Fibroblast of peridontal ligament (primary cell): Measurements from ENCODE around the gene KCNQ1.

Experiments used
- DNase-seq: peaks from one replicate; pipeline ENCODE4 v3.0.0-alpha.2; 2010; ENCODE audit errors: extremely low read depth

Gene KCNQ1

DNA sequence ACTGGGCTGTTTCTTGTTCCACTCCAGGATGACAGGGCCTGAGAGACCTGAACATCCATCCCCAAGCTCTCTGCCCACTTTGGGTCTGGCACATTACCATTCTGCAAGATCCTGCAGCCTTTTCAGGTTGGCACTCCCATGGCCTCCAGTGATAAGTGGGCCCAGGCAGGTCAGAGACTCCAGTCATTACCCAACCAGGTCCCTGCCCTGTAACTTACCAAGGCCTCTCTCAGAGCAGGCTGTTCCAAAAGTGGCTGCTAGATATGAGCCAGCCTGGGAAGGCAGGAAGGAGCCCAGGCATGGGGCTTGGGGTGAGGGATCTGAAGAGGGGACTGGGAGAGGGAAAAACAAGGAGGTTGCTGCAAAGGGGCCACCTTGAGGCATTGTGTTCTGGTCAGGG lies 219.1 kb downstream of the KCNQ1 start:
- DNase-seq: no peak

DNA sequence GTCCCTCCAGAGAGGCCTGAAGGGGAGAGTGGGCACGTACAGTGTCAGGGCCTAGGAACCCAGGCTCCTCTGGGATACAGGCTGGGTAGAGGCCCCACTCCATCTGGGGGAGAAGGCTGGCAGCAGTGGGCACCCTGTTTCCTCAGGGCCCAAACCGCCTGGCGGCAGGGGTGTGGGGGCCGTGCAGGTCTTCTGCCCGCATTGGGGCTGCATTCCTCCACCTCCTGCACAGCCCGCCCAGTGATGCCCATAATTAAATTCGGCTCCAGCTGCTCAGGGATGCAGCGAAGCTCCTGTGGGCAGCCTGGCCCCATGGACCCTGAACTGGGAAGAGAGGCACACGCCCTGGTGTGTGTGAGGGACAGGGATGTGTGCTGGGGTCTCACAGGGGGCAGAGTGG lies 219.6 kb downstream of the KCNQ1 start:
- no peak for DNase-seq

DNA sequence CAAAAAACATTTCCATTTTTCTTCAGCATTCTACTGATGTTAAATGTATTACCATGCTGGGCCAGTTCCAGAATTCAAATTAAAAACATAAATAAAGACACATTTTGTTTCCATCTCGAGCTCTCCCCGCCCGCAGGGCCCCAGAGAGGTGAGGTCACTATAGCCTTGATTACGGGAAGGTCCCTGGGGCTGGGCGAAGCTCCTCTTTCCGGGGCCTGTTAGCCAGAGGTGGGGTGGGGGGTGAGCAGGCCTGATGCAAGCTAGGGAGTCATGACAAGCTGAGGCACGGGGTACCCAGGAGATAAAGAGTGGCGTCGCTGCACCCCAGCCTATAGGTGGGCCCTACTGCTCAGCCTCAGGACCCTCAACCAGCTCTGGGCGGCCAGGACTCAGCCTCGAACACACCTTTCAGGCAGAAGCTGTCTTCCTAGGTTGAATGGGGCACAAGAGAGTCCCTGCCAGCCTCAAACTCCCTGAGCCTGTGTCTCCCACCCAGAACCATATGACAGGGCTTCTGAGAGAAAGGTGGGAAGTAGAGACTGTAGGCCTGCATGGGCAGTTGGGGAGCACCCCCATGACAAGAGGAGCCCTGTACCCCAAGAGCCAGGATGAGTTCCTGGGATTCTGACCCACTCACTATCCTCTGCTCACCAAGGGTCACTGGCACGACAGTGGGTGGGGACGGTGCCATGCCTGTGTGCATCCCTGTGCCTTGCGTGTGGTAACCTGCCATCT lies 220.2 kb downstream of the KCNQ1 start:
- no peak for DNase-seq

DNA sequence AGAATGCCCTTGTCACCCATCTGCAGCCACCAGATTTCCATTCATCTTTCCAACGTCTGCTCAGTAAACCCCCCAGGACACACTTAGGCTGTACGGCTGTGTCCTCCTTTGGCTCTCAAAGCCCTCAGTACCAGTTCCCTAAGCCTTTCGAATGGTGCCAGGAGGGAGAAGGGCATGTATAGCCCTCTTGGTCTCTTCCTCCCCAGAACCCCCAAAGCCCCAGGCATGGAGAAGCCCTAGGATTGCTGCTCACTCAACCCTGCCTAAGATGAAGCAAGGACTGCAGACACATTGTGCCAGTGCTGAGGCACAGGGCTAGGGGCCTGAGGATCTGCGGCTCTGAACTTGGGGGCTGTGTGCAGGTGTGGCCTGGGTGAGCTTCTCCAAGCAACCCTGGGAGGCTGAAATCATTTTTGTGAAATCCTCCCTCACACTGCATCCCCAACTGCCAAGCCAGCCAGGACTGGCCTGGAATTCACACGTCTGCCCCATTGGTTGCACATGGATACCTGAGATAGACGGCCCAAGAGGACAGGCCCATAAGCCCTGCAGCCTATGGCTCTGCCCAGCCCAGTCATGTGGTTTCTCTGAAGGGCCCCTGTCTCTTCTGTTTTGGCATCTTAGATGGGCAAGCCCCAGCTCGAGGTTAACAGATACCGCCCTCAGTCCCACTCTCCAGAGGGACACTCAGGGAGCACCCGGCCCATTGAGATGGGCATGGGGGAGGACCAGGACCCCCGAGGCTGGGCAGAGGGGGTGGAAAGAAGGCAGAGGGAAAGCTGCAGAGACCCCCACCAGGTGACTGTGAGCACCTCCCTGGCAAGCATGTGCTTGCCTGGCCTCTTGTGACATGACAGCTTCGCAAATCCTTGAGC lies 221.0 kb downstream of the KCNQ1 start:
- DNase-seq: no peak

DNA sequence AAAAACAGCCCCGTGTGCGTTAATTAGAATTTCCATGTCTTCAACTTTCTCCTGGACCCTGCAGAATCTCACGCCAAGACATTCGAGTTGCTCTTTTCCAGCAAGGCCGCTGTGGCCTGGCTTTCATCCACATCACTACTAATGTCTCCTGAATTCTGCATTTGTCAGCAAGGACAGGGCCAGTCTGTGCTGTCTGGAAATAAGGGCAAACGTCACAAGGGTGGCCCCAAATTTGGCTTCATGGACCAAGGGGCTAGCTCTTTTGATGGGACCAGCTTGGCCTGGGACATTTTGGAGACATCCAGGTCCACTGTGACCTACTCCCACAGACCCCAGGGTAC lies 221.6 kb downstream of the KCNQ1 start:
- no peak for DNase-seq

DNA sequence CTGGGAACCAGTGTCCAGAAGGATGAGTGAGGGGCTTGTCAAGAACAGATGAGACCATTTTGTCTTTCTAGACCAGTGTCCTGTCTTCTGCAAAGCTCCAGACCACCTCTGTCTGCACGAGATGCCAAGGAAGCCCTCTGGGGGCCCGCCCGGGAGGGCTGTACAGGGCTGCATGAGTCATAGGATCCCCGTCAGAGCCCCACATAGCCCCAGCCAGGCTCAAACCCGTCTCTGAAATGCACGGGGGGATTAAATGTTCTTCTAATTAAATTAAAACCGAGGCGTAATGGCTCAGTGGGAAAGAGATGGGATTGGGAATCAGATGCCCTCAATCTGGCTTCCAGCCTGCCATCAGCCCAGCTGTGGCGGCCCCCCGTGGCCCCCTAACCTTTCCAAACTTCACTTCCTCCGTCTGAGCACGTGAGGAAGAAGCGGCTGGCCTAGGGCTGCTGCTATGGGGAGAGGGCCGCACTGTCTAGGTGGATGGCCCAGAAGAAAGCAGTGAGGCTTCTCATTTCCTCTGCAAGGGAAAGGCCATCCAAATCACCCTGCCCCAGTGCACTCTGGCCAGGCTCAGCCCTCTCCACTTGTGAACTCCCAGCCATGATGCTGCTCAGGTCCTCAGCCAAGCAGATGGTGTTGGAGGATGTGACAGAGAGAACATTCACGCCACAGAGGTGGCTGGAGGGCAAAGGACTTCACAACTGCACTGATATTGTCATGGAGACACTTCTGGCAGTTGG lies 222.2 kb downstream of the KCNQ1 start:
- DNase-seq: no peak

DNA sequence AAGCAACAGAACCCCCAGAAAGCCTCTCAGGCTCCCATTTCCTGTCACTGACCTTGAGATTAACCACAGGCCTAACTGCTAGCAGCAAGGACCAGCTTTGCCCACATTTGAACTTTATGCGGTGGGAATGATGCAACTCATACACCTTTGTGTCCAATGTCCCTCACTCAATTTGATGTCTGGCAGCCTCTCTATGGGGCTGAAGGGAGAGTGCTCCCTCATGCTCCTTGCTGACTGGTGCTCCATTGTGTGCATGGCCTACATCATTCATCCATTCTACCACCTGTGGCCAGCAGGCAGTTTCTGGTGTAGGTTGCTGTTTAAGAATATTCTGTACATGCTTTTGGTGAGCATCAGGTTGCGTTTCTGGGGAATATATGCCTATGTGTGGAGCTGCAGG lies 223.1 kb downstream of the KCNQ1 start:
- DNase-seq: no peak

DNA sequence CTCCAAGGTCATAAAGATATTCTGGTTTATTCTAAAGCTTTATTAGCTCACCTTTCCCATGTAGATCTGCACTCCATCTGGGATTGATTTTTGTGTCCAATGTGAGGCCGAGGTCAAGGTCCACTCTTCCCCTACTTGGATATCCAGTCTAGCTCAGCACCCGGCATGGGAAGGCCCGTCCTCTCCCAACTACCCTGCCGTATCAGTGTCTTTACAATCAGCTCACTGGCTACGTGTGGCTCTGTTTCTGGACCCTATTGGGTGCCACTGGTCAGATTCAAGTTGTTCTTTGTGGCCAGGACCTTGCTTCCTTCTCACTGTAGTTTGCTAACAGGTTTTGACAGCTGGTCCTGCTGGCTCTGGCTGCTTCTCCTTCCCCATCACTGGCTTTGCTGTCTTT lies 224.1 kb downstream of the KCNQ1 start:
- DNase-seq: no peak

DNA sequence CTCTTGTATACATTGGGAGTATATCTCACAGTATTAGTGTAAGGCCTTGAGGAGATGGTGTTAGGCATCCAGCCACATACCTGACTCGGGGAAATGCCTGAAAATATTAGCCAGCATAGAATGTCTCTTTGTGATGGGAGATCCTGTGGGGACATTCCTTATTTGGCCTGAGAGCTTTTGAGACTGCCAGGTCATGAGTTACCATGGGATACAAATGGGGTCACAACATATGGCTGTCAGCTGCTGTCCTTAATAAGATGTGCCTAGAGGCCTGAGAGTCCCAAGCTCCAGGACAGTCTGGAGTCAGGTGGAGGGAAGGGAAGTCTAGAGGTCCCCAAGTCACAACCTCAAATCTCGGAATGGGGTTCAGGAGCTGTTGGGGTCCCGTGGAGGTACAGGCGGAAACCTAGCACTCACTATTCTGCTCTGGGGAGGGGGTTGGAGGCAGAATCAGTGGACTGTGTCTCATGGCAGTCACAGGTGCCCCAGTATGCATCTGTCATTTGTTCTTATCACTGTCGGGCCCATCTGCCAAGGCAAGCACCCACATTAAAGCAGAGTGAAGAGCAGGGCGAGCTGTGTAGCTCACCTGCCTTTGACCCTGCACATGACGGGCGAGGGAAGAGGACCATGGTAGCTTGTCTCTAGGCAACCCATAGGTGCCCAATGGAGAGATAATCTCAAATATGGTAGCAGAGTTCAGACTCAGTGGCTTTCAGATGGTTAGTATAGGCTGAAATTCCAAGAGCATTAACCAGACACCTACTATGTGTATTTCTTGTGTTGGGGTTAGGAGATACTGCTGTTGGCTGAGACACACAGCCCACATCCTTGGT lies 225.0 kb downstream of the KCNQ1 start:
- no peak for DNase-seq

DNA sequence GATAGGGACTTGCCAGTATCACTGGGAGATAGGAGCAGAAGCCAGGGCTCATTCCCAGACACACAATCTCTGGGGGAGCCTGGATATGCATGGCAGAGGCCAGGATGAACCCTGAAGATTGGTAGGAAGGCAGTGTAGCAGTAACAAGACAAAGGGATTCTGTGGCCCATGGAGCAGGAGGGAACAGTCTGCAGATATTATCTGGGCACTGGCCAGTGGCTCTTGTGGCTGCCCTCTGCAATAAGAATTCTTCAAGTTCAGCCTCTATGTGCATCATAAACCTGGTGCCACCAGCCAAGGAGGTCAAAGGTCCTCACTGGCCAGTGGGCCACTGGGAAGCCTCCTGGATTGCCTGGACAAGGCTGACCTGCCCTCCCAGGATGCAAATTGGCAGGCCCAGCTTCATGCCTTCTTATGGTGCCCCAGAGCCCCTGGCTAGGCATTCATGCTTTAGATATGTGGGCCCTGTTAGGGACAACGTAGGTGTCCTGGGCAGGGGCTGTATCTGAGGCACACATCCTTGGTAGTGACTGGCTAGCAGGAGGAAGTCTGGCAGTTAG lies 225.8 kb downstream of the KCNQ1 start:
- DNase-seq: no peak

DNA sequence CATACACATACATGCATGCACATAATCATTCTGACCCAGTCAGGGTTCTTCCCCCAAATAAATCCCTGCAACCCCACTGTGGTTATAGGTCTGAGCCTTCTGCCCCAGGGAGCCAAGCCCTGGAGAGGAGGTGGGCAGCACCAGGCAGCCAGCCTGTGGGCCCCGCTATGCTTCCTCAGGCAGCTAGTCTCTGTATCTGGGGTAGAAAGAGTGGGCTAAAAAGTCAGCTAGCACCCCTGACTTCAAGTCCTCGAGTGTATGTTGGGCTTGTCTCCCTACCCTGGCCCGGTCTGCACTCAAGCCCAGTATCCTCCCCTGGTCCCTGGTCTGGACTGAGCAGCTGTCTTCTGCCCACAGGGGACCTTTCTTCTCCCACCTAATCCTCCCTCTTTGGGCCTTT lies 226.9 kb downstream of the KCNQ1 start:
- DNase-seq: no peak

DNA sequence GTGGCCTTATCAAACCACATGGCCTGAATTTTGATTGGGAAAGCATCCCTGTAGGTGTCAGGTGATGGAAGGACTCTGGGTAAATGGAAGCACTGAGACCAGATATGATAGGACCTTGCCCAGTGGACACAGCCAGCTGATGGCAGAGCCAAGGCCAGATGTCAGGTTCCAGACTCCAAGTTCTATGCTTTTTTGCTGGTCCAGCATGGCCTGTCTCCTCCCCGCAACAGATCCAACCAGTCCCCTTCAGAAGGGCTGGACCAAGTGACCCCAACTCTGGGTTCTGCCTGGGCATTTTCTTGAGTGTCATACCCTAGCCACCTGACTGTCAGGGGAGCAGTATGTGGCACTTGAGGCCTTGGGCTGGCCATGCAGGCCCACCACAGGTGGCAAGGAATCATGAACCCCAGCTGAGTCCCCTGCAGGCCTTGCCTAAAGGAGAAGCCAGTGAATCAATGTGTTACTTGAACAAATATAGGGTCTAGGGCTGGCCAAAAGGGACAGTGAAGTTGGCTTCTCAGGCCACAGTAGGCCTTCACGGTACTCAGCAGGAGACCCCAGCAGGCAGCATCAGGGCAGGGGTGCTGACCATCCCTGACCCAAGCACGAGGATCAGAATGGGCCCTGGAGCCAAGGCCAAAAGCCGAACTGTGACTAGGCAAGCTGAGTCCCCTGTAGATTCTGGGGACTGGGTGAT lies 227.9 kb downstream of the KCNQ1 start:
- DNase-seq: no peak

DNA sequence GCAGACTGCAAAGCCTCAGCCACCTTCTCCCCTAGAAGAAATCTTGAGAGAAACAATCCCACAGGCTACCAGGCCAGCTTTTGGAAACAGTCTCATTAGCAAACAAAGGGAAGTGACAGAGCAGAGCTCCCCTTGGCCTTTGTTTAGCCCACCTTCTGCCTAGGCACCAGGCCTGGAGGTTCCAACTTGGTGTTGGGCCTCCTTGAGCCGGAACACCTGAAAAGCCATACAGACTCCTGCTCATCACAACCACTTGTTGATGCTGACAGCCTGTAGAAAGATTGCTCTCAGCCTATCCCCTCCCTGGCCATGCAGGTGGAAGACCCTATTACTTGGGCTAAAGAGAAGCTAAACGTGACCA lies 228.4 kb downstream of the KCNQ1 start:
- DNase-seq: no peak

DNA sequence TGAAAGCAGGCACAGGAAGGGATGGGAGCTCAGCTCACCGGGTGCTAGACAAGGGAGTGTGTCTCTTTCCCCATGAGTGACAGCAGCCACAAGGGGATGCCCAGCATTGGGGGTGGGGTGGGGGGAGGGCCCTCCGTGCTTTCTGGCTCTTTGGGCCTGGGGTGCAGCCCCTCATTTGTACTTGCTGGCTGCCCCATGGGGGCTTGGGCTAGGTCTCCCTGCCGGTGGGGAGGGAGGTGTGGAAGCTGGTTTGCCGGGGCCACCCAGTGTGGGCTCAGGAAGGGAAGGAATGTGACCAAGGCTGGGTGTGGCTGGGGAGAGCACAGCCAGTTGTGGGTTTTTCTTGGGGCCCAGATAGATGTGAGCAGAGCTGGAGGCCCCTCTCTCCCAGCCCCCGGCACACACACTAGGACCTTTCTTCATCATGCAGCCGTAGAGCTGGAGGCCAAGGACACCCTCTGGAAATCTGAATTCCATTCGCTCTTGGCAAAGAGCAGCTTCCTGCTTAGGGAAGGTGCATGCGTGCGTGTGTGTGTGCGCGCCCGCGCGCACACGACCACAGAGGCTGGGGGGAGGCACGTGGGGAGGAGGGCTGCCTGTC lies 229.2 kb downstream of the KCNQ1 start:
- no peak for DNase-seq

DNA sequence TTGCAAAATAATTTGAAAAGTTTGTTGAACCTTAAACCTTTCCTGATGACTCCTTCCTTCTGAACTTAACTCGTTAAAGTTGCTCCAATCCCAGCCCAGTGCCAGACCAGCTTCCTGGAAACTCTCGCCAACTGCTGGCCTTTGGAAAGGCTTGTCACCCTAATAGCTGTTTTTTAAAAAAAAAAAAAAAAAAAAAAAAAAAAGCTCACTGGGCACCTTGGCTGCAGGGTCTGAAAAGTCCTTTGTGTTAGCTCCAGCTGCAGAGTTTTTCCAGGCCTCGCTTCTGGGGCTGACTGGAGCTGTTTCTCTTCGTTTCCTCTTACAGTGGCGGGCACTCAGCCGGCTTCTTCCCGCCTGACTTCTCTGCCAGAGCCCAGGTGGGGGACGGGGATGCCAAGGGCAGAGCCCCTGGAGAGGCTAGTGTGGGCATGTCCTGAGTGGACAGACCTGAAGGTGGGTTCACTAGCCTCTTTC lies 229.9 kb downstream of the KCNQ1 start:
- no peak for DNase-seq

DNA sequence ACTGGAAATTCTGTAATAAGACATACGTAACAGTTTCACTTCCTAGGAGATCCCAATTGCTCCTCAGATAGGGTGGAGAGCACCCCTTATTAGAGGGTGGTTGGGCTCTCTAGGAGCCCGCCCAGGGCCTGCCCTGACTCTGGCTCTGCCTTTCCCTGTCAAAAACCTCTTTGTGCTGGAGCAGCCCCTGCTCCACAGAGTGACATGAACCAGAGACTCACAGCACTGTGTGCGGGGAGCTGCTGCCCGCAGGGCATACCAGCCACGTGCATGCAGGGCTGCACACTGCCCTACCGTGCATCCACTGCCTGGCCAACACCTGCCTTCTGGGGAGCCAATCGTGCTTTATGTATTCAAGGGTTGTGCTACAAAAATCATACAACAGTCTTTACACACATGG lies 230.7 kb downstream of the KCNQ1 start:
- DNase-seq: no peak

DNA sequence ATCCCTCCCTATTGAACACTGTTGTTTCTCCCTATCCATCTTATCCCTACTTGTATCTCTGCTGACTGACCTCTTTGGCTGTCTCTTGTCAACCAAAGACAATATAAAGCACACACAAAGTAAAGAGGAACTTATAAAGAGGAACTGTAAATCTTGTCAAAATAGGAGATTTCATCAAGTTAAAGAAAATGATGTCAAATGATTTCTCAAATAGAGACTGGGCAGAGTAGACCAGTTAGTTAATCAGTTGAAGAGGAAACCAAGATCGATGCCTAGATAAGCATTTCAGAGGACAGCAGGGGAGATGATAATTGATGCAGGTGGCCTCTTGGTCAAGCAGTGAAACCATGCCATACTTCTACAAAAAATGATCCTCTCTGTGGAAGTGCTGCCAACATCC lies 232.3 kb downstream of the KCNQ1 start:
- no peak for DNase-seq

DNA sequence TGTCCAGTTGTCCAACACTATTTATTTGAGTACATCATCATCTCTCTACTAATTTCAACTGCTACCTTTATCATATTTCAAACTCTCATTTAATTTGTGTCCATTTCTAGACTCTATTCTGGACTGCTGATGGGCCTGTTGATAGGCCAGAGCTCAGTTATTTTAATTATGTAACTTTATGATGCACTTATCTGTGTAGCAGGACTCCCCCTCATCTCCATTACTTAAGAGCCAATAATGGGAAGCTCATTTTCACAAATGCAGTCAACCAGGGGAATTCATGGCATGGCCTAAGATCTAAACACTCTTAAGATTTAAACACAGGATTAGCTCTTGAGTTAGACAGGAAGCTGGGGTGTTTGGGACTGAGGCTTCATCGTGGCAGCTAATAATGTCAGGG lies 233.6 kb downstream of the KCNQ1 start:
- no peak for DNase-seq

DNA sequence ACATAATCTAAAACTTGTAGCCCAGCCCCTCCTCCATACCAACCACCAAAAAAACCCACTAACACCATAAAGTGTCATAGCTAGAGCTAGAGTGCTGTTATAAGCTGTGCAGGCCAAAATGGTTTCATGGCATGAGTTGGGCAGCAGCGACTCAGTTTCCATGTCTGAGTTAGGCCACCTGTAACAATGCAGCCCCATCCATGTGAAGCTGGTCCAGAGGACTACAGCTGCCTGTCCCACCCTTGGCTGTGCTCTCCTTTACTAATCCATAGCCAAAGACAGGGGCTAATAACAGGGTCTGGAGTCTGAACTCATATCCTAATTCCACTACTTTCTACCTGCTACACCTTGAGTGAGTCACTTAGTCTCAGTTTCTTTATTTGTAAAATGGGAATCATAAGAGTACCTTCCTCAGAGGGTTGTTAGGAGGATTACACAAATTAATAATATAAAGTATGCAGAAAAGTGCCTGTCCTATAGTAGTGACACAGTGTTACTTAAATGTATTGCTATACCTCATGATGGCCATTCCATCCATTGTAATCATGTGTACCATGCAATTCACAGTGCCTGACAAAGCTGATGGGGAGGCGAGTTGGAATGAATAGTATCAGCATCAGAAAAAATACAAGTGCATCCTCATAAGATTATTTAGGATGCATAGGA lies 234.3 kb downstream of the KCNQ1 start:
- DNase-seq: no peak
